SKM-1 treated with dmso at 0.1 percent for 144 hours (cell line): ENCODE results near the gene NMT1.
A peak's percentile ranks its signal among the peaks of the same experiment; 100 is the strongest.

ENCODE experiments used
- DNase-seq: peaks from one replicate; lab custom pipeline; 2025; ENCODE audit not compliant: unreplicated experiment; lab: John Stamatoyannopoulos, UW

NMT1 gene

DNA sequence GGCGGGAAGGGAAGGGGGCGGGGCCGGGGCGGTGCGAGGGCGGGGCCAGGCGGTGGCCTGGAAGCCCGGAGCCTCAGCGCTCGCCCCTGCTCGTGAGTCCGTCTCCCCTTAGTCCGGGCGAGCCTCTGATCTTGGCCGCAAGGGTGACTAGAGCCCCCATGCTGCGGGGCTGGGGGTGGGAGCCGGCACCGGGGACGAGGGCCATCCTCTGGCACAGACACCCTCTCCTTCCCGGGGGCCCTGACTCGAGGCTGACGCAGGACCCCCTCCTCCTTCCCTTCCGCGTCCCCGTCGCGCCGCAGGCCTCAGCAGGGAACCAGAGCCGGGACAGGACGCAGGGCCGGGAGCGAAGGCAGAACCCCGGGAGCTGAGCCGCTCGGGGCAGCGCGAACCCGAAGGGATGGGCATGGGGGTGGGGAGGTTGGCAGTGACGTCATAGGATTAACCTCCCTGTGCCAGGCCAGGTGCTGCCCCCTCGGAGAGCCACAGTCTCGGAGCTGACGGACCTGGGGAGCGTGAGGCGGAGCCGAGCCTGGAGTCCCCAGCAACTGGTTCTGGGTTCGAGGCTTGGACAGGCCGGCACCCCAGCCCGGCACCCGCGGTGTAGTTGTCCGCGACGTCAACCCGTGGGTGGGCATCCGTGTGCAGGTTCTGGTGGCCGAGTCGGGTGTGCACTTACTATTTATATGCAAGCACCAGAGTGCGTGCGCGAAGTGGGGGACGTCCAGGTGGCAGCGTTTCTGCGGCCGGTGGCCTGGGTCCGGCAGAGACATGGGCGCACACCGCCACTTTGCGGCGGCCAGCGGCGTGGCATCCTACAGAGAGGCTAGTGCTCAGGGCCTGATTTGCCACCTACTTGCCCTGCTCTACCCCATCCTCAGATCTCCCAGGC lies 71.7 kb downstream of the NMT1 start:
- DNase-seq = peak; percentile 77

DNA sequence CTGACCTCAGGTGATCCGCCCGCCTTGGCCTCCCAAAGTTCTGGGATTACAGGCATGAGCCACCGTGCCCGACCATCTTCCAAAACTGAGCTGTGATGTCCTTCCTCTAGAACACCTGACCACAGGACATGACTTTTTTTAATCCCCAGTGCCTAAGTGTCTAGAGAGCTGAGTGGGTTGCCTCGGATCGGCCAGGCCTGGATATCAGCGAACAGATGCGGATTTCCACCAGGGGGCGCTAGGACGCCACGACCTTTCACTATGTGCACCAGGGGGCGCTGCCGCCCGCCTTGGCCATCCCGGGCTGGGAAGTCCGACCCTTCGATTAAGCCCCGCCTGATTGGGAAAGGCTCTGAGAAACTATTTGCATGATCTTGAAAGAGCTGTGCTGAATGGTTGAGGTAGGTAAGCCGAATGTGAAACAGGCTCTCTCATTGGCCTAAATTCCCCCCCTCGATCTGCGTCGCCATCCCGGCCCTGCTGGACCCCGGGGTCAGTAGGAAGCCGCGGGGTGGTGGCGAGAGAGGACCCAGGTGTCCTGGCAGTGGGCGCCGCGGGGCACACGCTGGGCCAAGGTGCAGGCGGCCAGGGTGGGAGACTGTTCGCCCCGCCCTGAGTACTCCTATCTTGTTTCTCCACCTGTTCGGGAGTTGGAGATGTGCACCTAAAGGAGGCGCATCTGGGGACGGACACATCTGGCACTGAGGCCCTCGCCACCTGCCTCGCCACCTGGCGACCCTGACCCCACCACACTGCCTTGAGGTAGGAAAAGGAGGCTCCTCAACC lies 74.3 kb downstream of the NMT1 start, which contains the start of gene ACBD4:
Gene ACBD4 (plus strand): TSS at position 496 of the 786 bp plus-strand sequence. CDS start 458 bp downstream, outside the sequence.
- peak; percentile 98 for DNase-seq

DNA sequence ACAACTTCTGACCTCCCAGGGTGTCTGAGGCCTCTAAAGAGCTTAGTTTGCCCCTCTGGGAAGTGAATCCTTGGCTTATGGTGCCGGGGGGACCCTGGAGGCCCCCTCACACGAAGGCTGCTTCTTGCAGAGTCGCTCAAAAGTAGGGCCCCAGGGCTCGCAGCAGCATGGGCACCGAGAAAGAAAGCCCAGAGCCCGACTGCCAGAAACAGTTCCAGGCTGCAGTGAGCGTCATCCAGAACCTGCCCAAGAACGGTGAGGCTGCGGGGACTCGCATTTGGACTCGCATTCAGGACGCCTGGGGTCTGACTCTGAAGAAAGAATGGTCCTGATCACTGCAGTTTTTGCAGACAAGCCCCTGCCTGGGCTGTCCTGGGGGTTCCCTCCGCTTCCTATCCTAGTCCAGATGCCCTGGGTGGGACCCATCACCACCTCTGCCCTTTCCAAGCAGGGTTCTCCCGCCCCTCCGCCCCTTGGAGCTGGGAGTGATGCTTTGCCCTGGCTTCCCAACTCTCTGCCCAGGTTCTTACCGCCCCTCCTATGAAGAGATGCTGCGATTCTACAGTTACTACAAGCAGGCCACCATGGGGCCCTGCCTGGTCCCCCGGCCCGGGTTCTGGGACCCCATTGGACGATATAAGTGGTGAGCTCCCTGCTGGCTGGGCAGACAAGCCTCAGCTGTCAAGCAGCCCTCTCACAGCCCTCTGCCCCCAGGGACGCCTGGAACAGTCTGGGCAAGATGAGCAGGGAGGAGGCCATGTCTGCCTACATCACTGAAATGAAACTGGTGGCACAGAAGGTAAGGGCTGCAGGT lies 75.1 kb downstream of the NMT1 start:
- DNase-seq = no peak

DNA sequence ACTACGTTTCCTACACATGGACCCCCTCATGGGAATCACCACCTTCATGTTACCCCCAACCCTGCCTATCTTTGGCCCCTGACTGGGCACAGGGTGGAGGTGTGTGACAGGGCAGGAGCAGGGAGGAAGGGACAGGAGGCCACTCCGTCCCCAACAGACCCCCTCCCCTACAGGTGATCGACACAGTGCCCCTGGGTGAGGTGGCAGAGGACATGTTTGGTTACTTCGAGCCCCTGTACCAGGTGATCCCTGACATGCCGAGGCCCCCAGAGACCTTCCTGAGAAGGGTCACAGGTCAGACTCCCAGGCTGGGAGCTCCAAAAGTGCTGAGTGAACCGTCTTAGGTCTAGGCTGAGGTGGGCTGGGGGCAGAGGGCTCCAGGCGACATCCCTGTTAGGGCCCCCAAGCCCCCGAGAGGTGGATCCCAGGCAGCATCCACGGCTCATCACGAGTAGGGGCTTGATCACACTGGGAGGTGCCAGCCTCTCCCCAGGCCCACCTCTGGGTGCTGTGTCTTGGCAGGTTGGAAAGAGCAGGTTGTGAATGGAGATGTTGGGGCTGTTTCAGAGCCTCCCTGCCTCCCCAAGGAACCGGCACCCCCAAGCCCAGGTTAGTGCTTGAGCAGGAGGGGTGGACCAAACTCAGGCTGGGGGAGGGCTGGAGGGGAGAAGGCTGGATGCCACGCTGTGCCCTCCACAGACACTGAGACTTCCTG lies 75.9 kb downstream of the NMT1 start:
- DNase-seq = no peak

DNA sequence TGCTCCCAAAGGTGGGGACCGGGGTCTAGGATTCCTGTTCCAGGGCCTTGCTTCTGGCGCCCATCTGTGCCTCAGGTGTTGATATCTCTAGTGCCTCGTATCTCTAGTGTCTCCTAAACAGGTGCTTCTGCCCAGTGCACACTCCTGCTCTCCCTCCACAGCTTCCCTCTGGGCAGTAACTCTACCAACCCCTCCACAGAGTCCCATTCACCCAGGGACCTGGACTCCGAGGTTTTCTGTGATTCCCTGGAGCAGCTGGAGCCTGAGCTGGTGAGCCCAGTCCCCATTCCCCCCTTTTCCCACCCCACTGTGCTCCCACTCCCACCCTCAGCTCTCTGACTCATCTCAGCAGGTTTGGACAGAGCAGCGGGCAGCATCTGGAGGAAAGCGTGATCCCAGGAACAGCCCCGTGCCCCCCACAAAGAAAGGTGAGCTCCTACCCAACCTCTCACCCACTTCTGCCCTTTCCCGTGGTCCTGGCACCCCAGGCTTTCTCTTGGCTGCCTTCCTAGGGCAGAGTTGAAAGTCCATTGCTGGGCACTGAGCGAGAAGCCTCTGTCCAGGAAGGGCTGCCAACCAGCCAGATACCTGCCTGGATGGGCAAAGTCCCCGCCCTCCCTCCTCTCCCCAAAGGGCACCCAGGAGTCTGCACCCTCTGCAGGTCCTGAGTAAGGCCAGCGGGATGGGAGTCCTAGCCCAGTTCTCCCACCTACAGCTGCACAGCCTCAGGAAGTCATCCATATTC lies 76.6 kb downstream of the NMT1 start:
- DNase-seq = no peak

DNA sequence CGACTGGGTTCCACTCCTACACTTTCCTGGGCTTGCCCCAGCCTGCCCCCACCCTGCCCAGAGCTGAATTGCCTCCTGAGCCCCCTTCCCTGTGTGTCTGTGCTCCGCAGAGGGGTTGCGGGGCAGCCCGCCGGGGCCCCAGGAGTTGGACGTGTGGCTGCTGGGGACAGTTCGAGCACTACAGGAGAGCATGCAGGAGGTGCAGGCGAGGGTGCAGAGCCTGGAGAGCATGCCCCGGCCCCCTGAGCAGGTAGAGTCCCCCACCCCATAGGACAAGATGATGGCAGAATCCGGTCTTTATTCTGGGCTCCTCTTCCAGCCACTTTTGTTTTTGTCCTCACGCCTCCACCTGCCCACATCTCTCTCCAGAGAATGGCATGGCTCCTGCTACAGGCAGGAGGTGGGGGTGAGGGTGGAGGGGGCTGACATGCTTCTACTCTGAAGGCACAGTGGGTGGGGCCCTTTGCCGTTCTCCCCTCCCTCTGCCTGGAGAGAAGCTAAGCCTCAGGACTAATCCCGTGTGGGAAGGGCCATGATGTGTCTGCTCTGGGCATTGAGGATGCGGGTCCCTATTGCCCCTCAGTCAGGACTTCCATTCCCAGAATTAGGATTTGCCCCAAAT lies 77.9 kb downstream of the NMT1 start:
- DNase-seq = no peak

DNA sequence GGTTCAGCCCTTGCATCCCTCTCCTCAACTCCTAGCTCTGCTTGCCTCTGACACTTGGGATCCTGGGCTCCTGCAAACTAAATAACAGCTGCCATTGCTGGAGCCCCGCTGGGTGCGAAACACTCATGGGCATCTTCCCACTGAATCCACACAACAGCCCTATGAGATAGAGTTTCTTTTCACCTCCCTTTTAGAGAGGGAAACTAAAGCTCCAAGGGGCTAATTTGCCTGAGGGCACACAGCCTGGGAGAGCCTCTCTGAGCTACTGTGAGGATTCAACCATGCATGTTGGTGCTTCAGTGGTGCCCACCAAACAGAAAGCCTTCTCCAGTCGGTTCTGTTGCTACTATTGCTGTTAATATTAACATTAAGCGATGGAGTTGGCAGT lies 78.4 kb downstream of the NMT1 start:
- DNase-seq = no peak

DNA sequence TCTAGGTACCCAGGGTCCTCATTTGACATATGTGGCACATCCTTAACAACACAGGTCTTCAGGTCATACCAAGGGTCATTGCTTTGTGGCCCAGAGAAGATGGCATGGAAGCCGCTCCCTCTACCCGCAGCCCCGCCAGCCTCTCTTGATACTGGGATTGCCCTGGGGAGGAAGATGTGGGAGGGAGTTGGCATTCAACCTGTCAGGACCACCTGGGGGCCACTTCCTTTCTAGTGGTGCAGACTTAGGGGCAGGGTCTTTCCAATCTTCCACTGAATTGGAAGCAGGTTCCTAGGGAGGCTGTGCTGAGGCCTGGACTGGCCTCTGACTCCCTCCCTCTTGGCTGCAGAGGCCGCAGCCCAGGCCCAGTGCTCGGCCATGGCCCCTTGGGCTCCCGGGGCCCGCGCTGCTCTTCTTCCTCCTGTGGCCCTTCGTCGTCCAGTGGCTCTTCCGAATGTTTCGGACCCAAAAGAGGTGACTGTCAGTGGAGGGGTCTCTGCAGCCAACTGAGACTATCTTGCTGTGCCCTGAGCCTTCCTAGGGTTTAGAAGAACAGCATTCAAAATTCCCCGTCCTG lies 82.1 kb downstream of the NMT1 start:
- no peak for DNase-seq

DNA sequence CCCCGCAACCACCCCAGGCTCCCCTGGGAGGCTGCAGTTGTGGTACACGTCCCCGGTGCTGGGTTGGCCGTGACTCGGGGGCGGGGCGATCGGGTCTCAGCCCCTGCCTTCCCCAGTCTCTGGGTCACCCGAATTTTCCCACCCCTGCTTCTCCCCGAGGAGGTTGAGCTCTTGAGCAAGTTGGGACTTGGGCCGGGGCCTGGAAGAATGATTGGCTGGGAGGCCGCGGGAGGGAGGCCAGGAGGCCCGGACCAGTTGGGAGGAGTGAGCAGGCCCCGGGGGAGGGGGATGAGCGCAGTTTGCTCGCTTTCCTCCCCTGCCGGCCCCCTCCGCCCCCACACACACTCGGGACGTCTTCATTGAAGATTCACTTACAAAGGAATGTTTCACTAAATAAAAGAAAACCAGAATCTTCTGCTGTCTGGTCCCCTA lies 82.7 kb downstream of the NMT1 start:
- no peak for DNase-seq

DNA sequence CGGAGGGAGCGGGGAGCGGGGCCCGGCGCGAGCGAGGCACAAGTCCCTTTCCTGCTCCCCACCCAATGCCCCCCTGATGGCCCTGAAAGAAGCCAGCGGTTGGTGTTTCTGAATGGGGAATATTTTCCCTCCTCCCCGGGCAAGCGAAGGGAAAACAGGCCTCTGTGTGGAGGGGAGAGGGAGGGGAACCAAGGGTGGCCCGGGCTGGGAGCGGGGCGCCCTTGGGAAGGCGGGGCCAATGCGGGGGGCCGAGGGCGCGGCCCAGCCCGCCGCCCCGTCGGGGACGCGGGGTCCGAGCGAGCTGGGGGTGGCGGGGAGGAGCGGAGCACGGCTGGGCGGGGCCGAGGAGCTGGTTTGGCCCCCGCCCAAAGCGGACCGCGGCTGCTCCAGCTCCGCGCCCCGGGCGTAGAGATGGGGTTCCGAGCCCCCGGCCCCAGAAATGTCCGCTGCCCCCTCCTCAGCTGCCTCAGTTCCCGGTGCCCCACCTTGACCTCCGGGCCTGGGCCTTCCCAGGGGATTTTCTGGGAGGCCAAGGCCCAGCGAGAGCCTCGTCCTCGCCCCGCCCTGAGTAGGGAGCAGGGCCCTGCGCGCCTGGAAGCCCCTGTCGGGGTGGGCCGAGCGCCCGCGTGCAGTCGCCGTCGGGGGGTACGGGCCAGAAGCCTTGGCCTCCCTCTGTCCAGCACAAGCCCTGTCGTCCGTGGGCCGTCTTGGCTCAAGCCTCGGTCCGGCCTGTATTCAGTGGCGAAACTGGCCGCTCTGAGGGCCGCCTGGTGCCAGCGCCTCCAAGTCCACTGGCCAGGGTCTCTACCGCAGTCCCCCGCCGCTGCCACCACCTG lies 83.3 kb downstream of the NMT1 start:
- DNase-seq = no peak

DNA sequence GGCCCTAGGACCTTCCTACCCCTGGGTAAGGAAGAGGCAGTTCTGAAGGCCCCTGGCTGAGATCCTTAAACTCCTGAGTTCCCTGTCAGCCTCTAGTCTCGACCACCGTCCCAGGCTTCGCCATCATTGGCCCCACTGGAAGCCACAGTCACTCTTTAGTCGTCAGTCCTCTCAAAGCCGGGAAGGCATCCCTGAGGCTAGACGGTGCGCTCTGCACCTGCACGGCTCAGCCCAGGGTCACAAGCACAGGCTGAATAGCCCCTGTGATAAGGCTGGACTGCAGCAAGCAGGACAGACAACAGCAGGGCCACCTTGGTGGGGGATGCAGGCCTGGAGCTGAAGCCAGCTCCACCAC lies 83.9 kb downstream of the NMT1 start:
- DNase-seq = no peak

DNA sequence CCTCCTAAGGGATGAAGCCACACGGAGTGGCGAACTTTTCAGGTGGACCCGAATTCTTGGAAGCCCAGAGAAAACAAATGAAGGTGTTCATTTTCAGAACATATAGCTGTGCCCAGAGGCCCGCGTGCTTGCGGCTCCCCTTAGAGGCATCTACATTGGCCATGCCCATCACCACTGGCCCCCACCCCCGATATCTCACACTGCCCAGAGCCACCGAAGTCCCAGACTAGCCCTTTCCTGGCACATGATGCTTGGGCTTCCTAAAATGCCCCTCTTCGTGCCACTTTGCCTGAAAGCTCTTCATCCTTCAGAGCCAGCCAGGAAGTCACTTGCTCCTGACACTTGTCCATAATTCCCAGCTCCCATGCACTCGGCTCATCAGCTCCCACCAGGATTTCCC lies 85.0 kb downstream of the NMT1 start:
- DNase-seq = no peak

DNA sequence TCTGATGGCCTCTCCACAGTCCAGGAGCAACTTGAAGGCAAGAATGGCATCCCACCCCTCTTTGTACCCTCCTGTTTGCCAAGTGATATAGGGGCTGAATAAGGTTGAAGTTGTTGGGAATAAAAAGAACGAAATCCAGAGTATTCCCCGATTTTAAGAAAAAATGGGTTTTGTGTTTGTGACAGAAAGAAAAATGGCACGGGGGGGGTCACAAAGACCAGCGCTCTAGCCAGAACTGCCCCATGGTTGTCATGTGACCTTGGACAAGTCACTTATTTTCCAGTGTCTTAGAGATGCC lies 85.4 kb downstream of the NMT1 start:
- no peak for DNase-seq

DNA sequence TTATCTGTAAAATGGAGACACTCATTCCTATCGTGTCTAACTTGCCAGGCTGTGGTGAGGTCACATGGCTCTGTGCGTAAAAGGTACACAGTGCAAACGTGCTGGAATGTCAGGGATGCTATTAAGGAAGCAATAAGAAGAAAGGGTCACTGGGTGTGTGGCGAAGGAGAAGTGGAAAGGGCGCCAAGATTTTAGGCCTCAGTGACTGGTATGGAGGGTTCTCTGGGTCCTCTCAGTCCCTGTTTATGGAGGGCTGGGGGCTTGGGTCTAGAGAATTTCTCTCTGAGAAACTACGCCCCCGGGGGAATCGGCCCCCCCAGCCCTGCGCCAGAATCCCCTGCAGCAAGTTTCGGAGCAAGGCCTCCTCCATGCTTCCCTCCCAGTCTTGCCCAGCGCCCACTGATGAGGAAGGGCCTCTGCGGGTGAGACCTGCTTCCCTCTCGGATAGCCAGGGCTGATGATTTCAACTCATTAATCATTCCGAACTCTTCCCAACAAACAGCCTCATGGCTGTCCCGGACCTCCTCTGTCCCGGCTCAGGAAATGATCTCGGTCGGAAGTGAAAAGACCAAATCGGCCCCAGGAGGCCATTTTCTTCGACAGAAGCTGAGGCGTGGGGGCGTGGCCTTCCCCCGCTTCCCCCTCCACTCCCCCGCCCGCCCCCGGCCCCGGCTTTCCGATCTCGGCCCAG lies 85.9 kb downstream of the NMT1 start:
- peak; percentile 68 for DNase-seq

DNA sequence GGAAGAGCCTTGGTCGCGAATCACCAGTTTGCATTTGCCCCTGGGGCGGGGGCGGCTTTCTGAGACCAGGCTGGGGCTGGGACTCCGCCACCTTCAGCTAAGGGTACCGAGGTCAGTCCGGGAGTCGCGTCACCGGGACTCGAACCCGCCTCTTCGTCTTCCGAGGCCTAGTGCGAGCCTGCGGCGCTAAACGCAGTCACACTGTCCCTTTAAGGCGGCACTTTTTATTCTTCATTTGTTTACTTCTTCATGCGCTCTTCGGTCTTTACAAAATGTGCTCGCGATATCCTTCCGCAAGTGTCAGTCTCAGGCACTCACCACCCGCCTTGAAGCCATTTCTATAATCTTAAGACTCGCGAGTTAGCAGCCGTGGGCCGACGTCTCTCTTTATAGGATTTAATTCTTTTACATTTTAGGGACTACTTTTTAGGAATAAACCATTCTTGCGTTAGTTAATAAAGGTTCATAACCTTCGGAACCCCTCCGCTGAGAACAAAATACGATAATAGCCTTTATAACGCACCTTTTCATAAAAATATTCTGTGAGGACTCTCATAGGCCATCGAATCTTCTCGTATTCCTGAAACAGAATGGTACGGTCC lies 86.6 kb downstream of the NMT1 start:
- DNase-seq = peak; percentile 88

DNA sequence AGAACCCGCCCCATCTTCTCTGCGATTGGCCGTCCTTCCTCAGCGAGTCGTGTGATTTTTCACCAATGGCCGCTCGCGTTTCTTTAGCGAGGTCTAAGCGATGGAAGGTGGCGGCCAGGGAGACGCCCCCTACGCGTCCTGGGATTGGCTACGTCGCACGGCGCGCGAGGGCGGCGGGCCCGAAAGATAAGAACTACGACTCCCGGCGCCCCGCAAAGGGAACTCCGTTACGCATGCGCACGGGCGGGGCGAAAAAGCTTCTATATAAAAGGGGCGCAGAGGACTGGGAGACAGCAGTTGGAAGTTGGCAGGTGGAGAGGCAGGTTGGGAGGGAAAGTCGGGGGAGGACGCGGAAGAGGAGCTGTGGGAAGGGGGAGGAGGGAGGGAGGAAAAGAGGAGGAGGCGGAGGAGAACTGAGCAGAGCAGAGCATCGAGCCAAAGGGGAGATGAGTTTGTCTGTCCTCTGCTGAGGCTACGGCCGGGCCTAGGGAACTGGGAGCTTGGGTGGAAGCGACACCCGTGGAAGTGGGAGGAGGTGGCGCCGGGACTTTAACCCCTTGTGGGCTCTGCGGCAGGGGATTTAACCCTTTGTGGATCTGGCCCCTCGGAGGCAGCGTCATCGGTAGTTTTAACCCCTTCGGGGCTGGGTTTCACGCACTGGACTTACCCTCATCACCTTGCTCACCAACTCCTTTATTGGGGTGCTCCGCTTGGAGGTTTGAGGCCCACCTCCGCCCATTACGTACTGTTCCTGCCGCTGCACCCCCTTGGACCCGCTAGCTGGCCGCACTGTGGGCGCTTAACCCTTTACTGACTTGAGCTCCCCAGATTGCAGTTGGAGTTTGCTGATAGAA lies 87.3 kb downstream of the NMT1 start, which contains the start of gene HEXIM1:
Gene HEXIM1 (plus strand): TSS at position 293 of the 854 bp plus-strand sequence. CDS start 716 bp downstream, outside the sequence.
- peak; percentile 99 for DNase-seq
